ENCODE results near the gene SUPT20HL2.

The SUPT20HL2 gene

GRCh38 chrX:24334461-24334860 is 20.6 kb upstream of the SUPT20HL2 start:
- Histone ChIP-seq H3K4me3 (ENCODE audit: low read depth, low read length) (no peak overlapping the region), H3K36me3 (no peaks in the 10 kb centered on the region), H3K4me1 (no peaks in the 10 kb centered on the region), H3K9me3 (no peaks in the 10 kb centered on the region), H3K27me3 (no peaks in the 10 kb centered on the region)
- TF ChIP-seq CTCF (IDR thresholded peaks at IDR 0.05; ENCODE audit: low read depth, low read length), result no peak
- DNase-seq, result no peak

GRCh38 chrX:24333371-24333770 is 19.5 kb upstream of the SUPT20HL2 start:
- TF ChIP-seq CTCF (IDR thresholded peaks at IDR 0.05; ENCODE audit: low read depth, low read length), result no peak
- H3K4me3 ChIP-seq (ENCODE audit: low read depth, low read length), result no peak overlapping the region
- no peak for DNase-seq
- H3K9me3 ChIP-seq, result no peaks in the 10 kb centered on the region
- H3K36me3 ChIP-seq, result no peaks in the 10 kb centered on the region
- H3K27me3 ChIP-seq, result no peaks in the 10 kb centered on the region
- no peaks in the 10 kb centered on the region for H3K4me1 ChIP-seq

GRCh38 chrX:24332878-24333277 is 19.0 kb upstream of the SUPT20HL2 start:
- Histone ChIP-seq H3K9me3 (no peaks in the 10 kb centered on the region), H3K27me3 (no peaks in the 10 kb centered on the region), H3K4me3 (ENCODE audit: low read depth, low read length) (no peak overlapping the region), H3K36me3 (no peaks in the 10 kb centered on the region), H3K4me1 (no peaks in the 10 kb centered on the region)
- no peak for DNase-seq
- TF ChIP-seq CTCF (IDR thresholded peaks at IDR 0.05; ENCODE audit: low read depth, low read length), result no peak

- no peaks in the 10 kb centered on the region for H3K9me3 ChIP-seq
- no peak for DNase-seq
- TF ChIP-seq CTCF (IDR thresholded peaks at IDR 0.05; ENCODE audit: low read depth, low read length), result no peak
- no peak overlapping the region for H3K4me3 ChIP-seq (ENCODE audit: low read depth, low read length)
- no peaks in the 10 kb centered on the region for H3K27me3 ChIP-seq
- H3K4me1 ChIP-seq, result no peaks in the 10 kb centered on the region
- no peaks in the 10 kb centered on the region for H3K36me3 ChIP-seq
Measured at GRCh38 chrX:24325231-24325630, 11.4 kb upstream of the SUPT20HL2 start.

- Histone ChIP-seq H3K4me3 (ENCODE audit: low read depth, low read length) (no peak overlapping the region), H3K9me3 (no peaks in the 10 kb centered on the region), H3K27me3 (no peaks in the 10 kb centered on the region), H3K36me3 (no peaks in the 10 kb centered on the region), H3K4me1 (no peaks in the 10 kb centered on the region)
- no peak for TF ChIP-seq CTCF (IDR thresholded peaks at IDR 0.05; ENCODE audit: low read depth, low read length)
- no peak for DNase-seq
Measured at GRCh38 chrX:24321741-24322395, 8.0 kb upstream of the SUPT20HL2 start.

GRCh38 chrX:24317567-24317966 is 3.7 kb upstream of the SUPT20HL2 start:
- Histone ChIP-seq H3K4me3 (ENCODE audit: low read depth, low read length) (no peak overlapping the region), H3K9me3 (no peaks in the 10 kb centered on the region)

More at GRCh38 chrX:24317567-24317966, 3.7 kb upstream of the SUPT20HL2 start:
- H3K36me3 ChIP-seq, result no peaks in the 10 kb centered on the region
- no peaks in the 10 kb centered on the region for H3K4me1 ChIP-seq
- TF ChIP-seq CTCF (IDR thresholded peaks at IDR 0.05; ENCODE audit: low read depth, low read length), result no peak
- H3K27me3 ChIP-seq, result no peaks in the 10 kb centered on the region
- DNase-seq, result no peak

Data from BE2C (cell line).